ENCODE data around the gene PRDM16.

- no peak for TF ChIP-seq CTCF (conservative IDR thresholded peaks at IDR 0.05; ENCODE audit: low read depth in 2 of 2)
- no peak for TF ChIP-seq REST (IDR thresholded peaks at IDR 0.05; ENCODE audit: unreplicated experiment)
These were observed 295.5 kb downstream of the PRDM16 start for GRCh38 chr1:3364551-3364950.

All from GM23338 (cell line).